Spinal cord (tissue), 10 donors: Measurements from ENCODE around the gene TP63. TPM values are rescaled to one million over a fixed set of nuclear protein-coding genes. Genes with fewer than 3 reads are reported as not detected.
"Not testable (repeated sequence)": the region's sequence is repeated elsewhere in the genome, so short reads cannot be mapped to it uniquely, and the experiment has no call there.

ENCODE experiments used
- DNase-seq, 6 donors: peaks; one replicate each; pipeline versions ENCODE4 v3.0.0 to v3.0.0-alpha.2; 2013 to 2015; ENCODE audit warnings: low spot score in 6 of 6, low read depth in 4 of 6
- H3K27ac ChIP-seq: one replicate; pipeline ENCODE4 v1.5.1; 2013; ENCODE audit warnings: low read depth, low read length, control low read depth
- H3K27me3 ChIP-seq: one replicate; pipeline ENCODE4 v1.6.1; 2013; ENCODE audit warnings: low read length; ENCODE audit not compliant: control insufficient read depth, insufficient read depth
- H3K36me3 ChIP-seq: one replicate; pipeline ENCODE4 v1.6.1; 2013; ENCODE audit warnings: low read length; ENCODE audit not compliant: control insufficient read depth, insufficient read depth
- H3K4me1 ChIP-seq: one replicate; pipeline ENCODE4 v1.6.1; 2013; ENCODE audit warnings: low read length; ENCODE audit not compliant: control insufficient read depth, insufficient read depth
- H3K4me3 ChIP-seq: one replicate; pipeline ENCODE4 v1.5.1; 2013; ENCODE audit warnings: low read depth, low read length, control low read depth
- H3K9me3 ChIP-seq: one replicate; pipeline ENCODE4 v1.6.1; 2013; ENCODE audit warnings: low read length; ENCODE audit not compliant: control insufficient read depth, insufficient read depth
- WGBS: methylation state at CpG from one replicate; pipeline ENCODE4 v1.1.5; 2013; ENCODE audit warnings: missing lambda C conversion rate; ENCODE audit not compliant: insufficient coverage; 5-methylcytosine and 5-hydroxymethylcytosine counted together
- polyA plus RNA-seq, 2 donors: library from polyadenylated mRNA; unstranded; fragments of 120-200 nt; gene quantifications; one replicate each; pipeline ENCODE4 v1.2.1, GENCODE V29; 2013; ENCODE audit not compliant: insufficient read length in 2 of 2
- total RNA-seq, 2 donors: library from RNA; depleted of rRNA in 1 of 2; stranded (reverse); fragments of 120-200 nt in 1 of 2; fragments of >200 nt in 1 of 2; gene quantifications; one replicate each; pipeline versions ENCODE4 v1.2.3 to v1.2.4, GENCODE V29; 2013 to 2014
- donor health status: healthy.

The TP63 gene
- total and polyA plus RNA-seq, 4 donors = 0.29 to 4.3 (median 2.2) TPM

- not testable (repeated sequence) for H3K4me1 ChIP-seq, DNase-seq, H3K4me3 ChIP-seq, H3K36me3 ChIP-seq, H3K9me3 ChIP-seq, H3K27ac ChIP-seq, H3K27me3 ChIP-seq
- WGBS = 91% methylated on average over 40 of the region's 45 CpGs
Observed at GRCh38 chr3:189596078-189596979, 34.9 kb upstream of the TP63 start.

- 86% methylated on average over 1 of the region's 2 CpGs for WGBS
- H3K4me3 ChIP-seq = no peak overlapping the region
- no peaks in the 10 kb centered on the region for H3K27me3 ChIP-seq
- no peak for DNase-seq
- no peaks in the 10 kb centered on the region for H3K36me3 ChIP-seq
- no peaks in the 10 kb centered on the region for H3K4me1 ChIP-seq
- no peaks in the 10 kb centered on the region for H3K9me3 ChIP-seq
- H3K27ac ChIP-seq = no peak overlapping the region
Observed at GRCh38 chr3:189597918-189598317, 33.3 kb upstream of the TP63 start.

GRCh38 chr3:189598530-189599225 is 32.5 kb upstream of the TP63 start:
- no peak overlapping the region for H3K4me3 ChIP-seq
- WGBS = 100% methylated on average over 5 of the region's 6 CpGs
- DNase-seq = no peak
- no peak overlapping the region for H3K27ac ChIP-seq
- no peaks in the 10 kb centered on the region for H3K27me3 ChIP-seq
- no peaks in the 10 kb centered on the region for H3K4me1 ChIP-seq
- H3K36me3 ChIP-seq = no peaks in the 10 kb centered on the region
- no peaks in the 10 kb centered on the region for H3K9me3 ChIP-seq

GRCh38 chr3:189602471-189602870 is 28.7 kb upstream of the TP63 start:
- Histone ChIP-seq H3K36me3 (no peaks in the 10 kb centered on the region), H3K27me3 (no peaks in the 10 kb centered on the region), H3K27ac (no peak overlapping the region), H3K4me1 (no peaks in the 10 kb centered on the region), H3K4me3 (no peak overlapping the region), H3K9me3 (no peaks in the 10 kb centered on the region)
- WGBS = no CpG with 5 or more reads among the region's 5 CpGs
- peak in 1 of 6 donors; percentile 56 for DNase-seq

GRCh38 chr3:189605717-189606116 is 25.5 kb upstream of the TP63 start:
- no peak overlapping the region for H3K4me3 ChIP-seq
- 100% methylated on average over 1 of the region's 2 CpGs for WGBS
- no peaks in the 10 kb centered on the region for H3K27me3 ChIP-seq
- H3K36me3 ChIP-seq = no peaks in the 10 kb centered on the region
- no peaks in the 10 kb centered on the region for H3K9me3 ChIP-seq
- no peak for DNase-seq
- H3K4me1 ChIP-seq = no peaks in the 10 kb centered on the region
- H3K27ac ChIP-seq = no peak overlapping the region

GRCh38 chr3:189606774-189607173 is 24.4 kb upstream of the TP63 start:
- H3K9me3 ChIP-seq = no peaks in the 10 kb centered on the region
- no peak overlapping the region for H3K27ac ChIP-seq
- no CpG with 5 or more reads among the region's 4 CpGs for WGBS
- no peak overlapping the region for H3K4me3 ChIP-seq
- H3K36me3 ChIP-seq = no peaks in the 10 kb centered on the region
- no peaks in the 10 kb centered on the region for H3K27me3 ChIP-seq
- H3K4me1 ChIP-seq = no peaks in the 10 kb centered on the region
- DNase-seq = no peak

GRCh38 chr3:189612641-189613040 is 18.5 kb upstream of the TP63 start:
- H3K27ac ChIP-seq, DNase-seq, H3K27me3 ChIP-seq, H3K36me3 ChIP-seq, H3K4me1 ChIP-seq, H3K9me3 ChIP-seq, H3K4me3 ChIP-seq: not testable (repeated sequence)
- 66% methylated on average over 2 of the region's 2 CpGs for WGBS

- H3K27ac ChIP-seq = no peak overlapping the region
- no CpG with 5 or more reads among the region's 1 CpG for WGBS
- peaks cover 2% of the 10 kb centered on the region for H3K9me3 ChIP-seq
- H3K36me3 ChIP-seq = no peaks in the 10 kb centered on the region
- H3K27me3 ChIP-seq = no peaks in the 10 kb centered on the region
- no peak for DNase-seq
- no peak overlapping the region for H3K4me3 ChIP-seq
- no peaks in the 10 kb centered on the region for H3K4me1 ChIP-seq
Observed at GRCh38 chr3:189613122-189613521, 18.1 kb upstream of the TP63 start.

- 91% methylated on average over 9 of the region's 9 CpGs for WGBS
- H3K27ac ChIP-seq = no peak overlapping the region
- no peaks in the 10 kb centered on the region for H3K4me1 ChIP-seq
Observed at GRCh38 chr3:189621948-189622603, 9.1 kb upstream of the TP63 start.

More at GRCh38 chr3:189621948-189622603, 9.1 kb upstream of the TP63 start:
- H3K9me3 ChIP-seq = no peaks in the 10 kb centered on the region
- H3K27me3 ChIP-seq = no peaks in the 10 kb centered on the region
- no peak overlapping the region for H3K4me3 ChIP-seq
- H3K36me3 ChIP-seq = no peaks in the 10 kb centered on the region
- DNase-seq = no peak
